Endothelial cell of umbilical vein (primary cell): ENCODE results near the gene RBM15B. TPM values are rescaled to one million over a fixed set of nuclear protein-coding genes. Genes with fewer than 3 reads are reported as not detected.

Experiments
- BruUV-seq: library from RNA; stranded (reverse); fragments of 400-500 nt; replicated peaks from 2 replicates; lab custom pipeline; 2021; lab: Mats Ljungman, UMichigan
- CTCF ChIA-PET: fragments of 300-600, 350-600 bp; sonication (Branson Sonifier 250); formaldehyde crosslinking; loops from one replicate; lab custom pipeline; 2021; ENCODE audit warnings: antibody characterized with exemption, inconsistent platforms; lab: Charles Lee
- POLR2A ChIA-PET: fragments of 300-600, 350-600 bp; sonication (Branson Sonifier 250); formaldehyde crosslinking; loops from one replicate; lab custom pipeline; 2021; ENCODE audit warnings: antibody characterized with exemption, inconsistent platforms; lab: Charles Lee
- DNase-seq: peaks from one replicate; pipeline ENCODE4 v3.0.0-alpha.2; 2011; ENCODE audit warnings: low read depth, low spot score
- FAIRE-seq: peaks from 2 replicates; lab custom pipeline; 2011; peaks lifted over from hg19 to GRCh38; lab: Jason Lieb, UNC
- H2AFZ ChIP-seq: 2 replicates; pipeline ENCODE4 v1.6.0; 2012; ENCODE audit warnings: low read depth, low read length, control low read depth, inconsistent platforms
- H3K27ac ChIP-seq: 2 replicates; pipeline ENCODE4 v1.5.1; 2011; ENCODE audit warnings: low read depth, mild to moderate bottlenecking, control low read depth, low read length, moderate library complexity; ENCODE audit not compliant: insufficient read depth
- H3K27me3 ChIP-seq, 2 experiments: 2 replicates each; pipeline versions ENCODE4 v1.6.0 to v1.6.1; 2011; ENCODE audit warnings: low read length in 2 of 2, mixed read lengths in 1 of 2; ENCODE audit not compliant: control insufficient read depth in 2 of 2, insufficient read depth in 2 of 2
- H3K36me3 ChIP-seq, 2 experiments: 2 replicates in 1 of 2; 3 replicates in 1 of 2; pipeline ENCODE4 v1.5.1; 2011; ENCODE audit warnings: low read length in 2 of 2, mild to moderate bottlenecking in 1 of 2, moderate library complexity in 1 of 2; ENCODE audit not compliant: control insufficient read depth in 2 of 2, insufficient read depth in 2 of 2; ENCODE audit errors: extremely low read depth in 1 of 2
- H3K4me1 ChIP-seq: 3 replicates; pipeline ENCODE4 v1.5.1; 2011; ENCODE audit warnings: mild to moderate bottlenecking, low read length; ENCODE audit not compliant: control insufficient read depth, insufficient read depth; ENCODE audit errors: extremely low read depth
- H3K4me2 ChIP-seq: 2 replicates; pipeline ENCODE4 v1.6.1; 2011; ENCODE audit warnings: low read length, control low read depth, mixed read lengths; ENCODE audit not compliant: insufficient read depth
- H3K4me3 ChIP-seq, 3 experiments: fragments of 200-600 bp in 1 of 3; sonication (generic), shearing (Covaris generic) in 1 of 3; replicated peaks in 1 of 3; 2 replicates each; pipeline ENCODE4 v1.5.1; 2011 to 2016; ENCODE audit warnings: control low read depth in 3 of 3, low read length in 3 of 3, mild to moderate bottlenecking in 2 of 3, inconsistent platforms in 1 of 3, low read depth in 1 of 3, moderate library complexity in 1 of 3; ENCODE audit not compliant: insufficient read depth in 1 of 3
- H3K79me2 ChIP-seq: 2 replicates; pipeline ENCODE4 v1.6.0; 2012; ENCODE audit warnings: low read length, inconsistent platforms; ENCODE audit not compliant: control insufficient read depth, insufficient read depth
- H3K9ac ChIP-seq: replicated peaks from 2 replicates; pipeline ENCODE3; 2011; ENCODE audit warnings: low read length, control low read depth; ENCODE audit not compliant: insufficient read depth; ENCODE audit errors: extremely low read depth
- H3K9me1 ChIP-seq: replicated peaks from 3 replicates; pipeline ENCODE4 v1.6.0; 2011; ENCODE audit warnings: mild to moderate bottlenecking, low read length; ENCODE audit not compliant: control insufficient read depth, insufficient read depth; ENCODE audit errors: extremely low read depth
- H3K9me3 ChIP-seq: replicated peaks from 2 replicates; pipeline ENCODE4 v1.5.1; 2012; ENCODE audit warnings: low read length, inconsistent platforms; ENCODE audit not compliant: control insufficient read depth, insufficient read depth
- H4K20me1 ChIP-seq: replicated peaks from 2 replicates; pipeline ENCODE3; 2011; ENCODE audit warnings: mild to moderate bottlenecking, low read length; ENCODE audit not compliant: control insufficient read depth, insufficient read depth; ENCODE audit errors: extremely low read depth
- CTCF ChIP-seq, 2 donors: IDR thresholded peaks; 1 replicate in 1 of 2; 2 replicates in 1 of 2; pipeline ENCODE4 v1.5.1; 2011; ENCODE audit warnings: low read length in 2 of 2, mild to moderate bottlenecking in 2 of 2, moderate library complexity in 2 of 2, control low read depth in 1 of 2, inconsistent platforms in 1 of 2, low read depth in 1 of 2; ENCODE audit not compliant: insufficient read depth in 1 of 2; ENCODE audit errors: extremely low read depth in 1 of 2
- EZH2 ChIP-seq: IDR thresholded peaks from 2 replicates; pipeline ENCODE4 v1.6.1; 2012; ENCODE audit warnings: borderline replicate concordance, low read depth, mild to moderate bottlenecking, moderate library complexity, low read length, inconsistent platforms; ENCODE audit not compliant: severe bottlenecking
- FOS ChIP-seq: IDR thresholded peaks from 2 replicates; pipeline ENCODE4 v1.6.1; 2011; ENCODE audit warnings: mild to moderate bottlenecking, low read length, moderate library complexity, borderline replicate concordance; ENCODE audit not compliant: insufficient read depth
- GATA2 ChIP-seq: IDR thresholded peaks from 2 replicates; pipeline ENCODE4 v1.7.0; 2011; ENCODE audit warnings: low read depth, mild to moderate bottlenecking, moderate library complexity, mixed read lengths, low read length; ENCODE audit not compliant: insufficient read length, insufficient read depth
- JUN ChIP-seq: IDR thresholded peaks from 2 replicates; pipeline ENCODE4 v1.6.1; 2011; ENCODE audit warnings: borderline replicate concordance, low read depth; ENCODE audit not compliant: insufficient read length, insufficient read depth
- MYC ChIP-seq: IDR thresholded peaks from one replicate; pipeline ENCODE4 v1.6.1; 2011; ENCODE audit warnings: mild to moderate bottlenecking, low read depth, low read length
- POLR2A ChIP-seq: IDR thresholded peaks from 2 replicates; pipeline ENCODE4 v1.6.1; 2012; ENCODE audit warnings: low read depth, mild to moderate bottlenecking, control low read depth, low read length
- POLR2AphosphoS5 ChIP-seq: IDR thresholded peaks from 2 replicates; pipeline ENCODE4 v1.6.1; 2012; ENCODE audit warnings: low read depth, mild to moderate bottlenecking, control low read depth, low read length, moderate library complexity; ENCODE audit not compliant: insufficient read depth
- dilution Hi-C: fragments of 300-500 bp; cut with MboI; formaldehyde crosslinking; loops from one replicate; pipeline ENCODE4 v1.15.0; 2019; ENCODE audit warnings: low sequenced_read_pairs; ENCODE audit not compliant: extremely low pct_ligation_motif_present
- intact Hi-C: fragments of 100-400 bp; cut with micrococcal nuclease; formaldehyde crosslinking; loops from one replicate; pipeline ENCODE4 v1.10.0; 2022
- polyA plus RNA-seq, 4 experiments: library from polyadenylated mRNA; depleted of rRNA in 3 of 4; stranded (reverse) in 3 of 4; unstranded in 1 of 4; fragments of >200 nt; gene quantifications; 2 replicates each; pipeline versions ENCODE4 v1.2.1 to v1.2.3, GENCODE V29; 2011 to 2012; ENCODE audit warnings: missing spikeins in 1 of 4
- total RNA-seq: library from RNA; stranded (reverse); gene quantifications from 2 replicates; pipeline ENCODE4 v1.2.3, GENCODE V29; 2021
- TF ChIP-seq, protein P1 (sequence below): IDR thresholded peaks from 2 replicates; pipeline ENCODE4 v1.6.1; 2011; ENCODE audit not compliant: insufficient read depth, insufficient read length

RBM15B gene
- total and polyA plus RNA-seq, 2 donors (not counting 3 experiments of a cell fraction or from before 2014, with no cell fraction given) = 19.9 to 39.1 TPM

DNA sequence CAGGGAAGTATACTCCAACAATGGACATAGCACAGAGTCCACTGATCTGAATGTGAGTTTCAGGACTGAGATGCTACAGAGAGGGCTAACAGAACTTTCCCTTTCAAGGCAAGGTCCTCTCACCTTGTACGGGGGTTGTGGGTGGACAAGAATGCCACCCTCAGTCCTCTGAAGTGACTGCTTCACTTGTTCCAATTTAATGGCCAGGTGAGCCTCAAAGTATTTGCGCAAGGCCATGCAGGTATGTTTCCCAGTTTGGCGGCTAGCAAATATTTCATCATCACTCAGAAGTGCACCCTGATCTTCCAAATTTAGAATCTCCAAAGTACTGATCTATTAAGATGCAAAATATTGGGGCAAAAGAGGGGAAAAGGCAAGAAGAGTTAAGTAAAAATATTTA lies 38.1 kb downstream of the RBM15B start:
- DNase-seq (no peak), FAIRE-seq (no peak)
- no peak overlapping the region for H3K4me2 ChIP-seq
- H3K27ac ChIP-seq = no peak overlapping the region
- no peak overlapping the region for H3K4me3 ChIP-seq
- intact Hi-C loops = no loop called here
- no peaks in the 10 kb centered on the region for H3K9me1 ChIP-seq
- H4K20me1 ChIP-seq = no peaks in the 10 kb centered on the region
- H3K79me2 ChIP-seq = peaks cover 2% of the 10 kb centered on the region
- no TSS peak for BruUV-seq
- H3K36me3 ChIP-seq = peaks cover 5 to 7% of the 10 kb centered on the region in 2 experiments
- no peaks in the 10 kb centered on the region for H3K27me3 ChIP-seq
- H3K4me1 ChIP-seq = no peaks in the 10 kb centered on the region
- ChIA-PET CTCF (no interaction called here), POLR2A (interaction anchor here (0.7 kb wide), 1 partner anchor 44 kb away, joined by 3 read pairs; the partner anchor contains the start of gene MANF)
- dilution Hi-C loops = no loop called here
- H3K9me3 ChIP-seq = no peaks in the 10 kb centered on the region
- TF ChIP-seq CTCF (IDR thresholded peaks at IDR 0.05; ENCODE audit: extremely low read depth in 1 of 2, insufficient read depth in 1 of 2, low read depth in 1 of 2, low read length in 2 of 2) (no peak), POLR2A (no peak), GATA2 (no peak), JUN (no peak)
- H3K9ac ChIP-seq = no peak overlapping the region
- H2AFZ ChIP-seq = no peak overlapping the region

- CTCF ChIA-PET = interaction anchor here (0.7 to 2.5 kb wide), 25 partner anchors 10 to 818 kb away, joined by 3 to 20 read pairs (median 5); partner anchors contain the start of genes DCAF1 and MAPKAPK3
- Histone ChIP-seq H3K27me3 (no peaks in the 10 kb centered on the region), H3K4me3 (no peak overlapping the region), H3K27ac (no peak overlapping the region), H3K79me2 (peaks cover 3% of the 10 kb centered on the region), H4K20me1 (no peaks in the 10 kb centered on the region), H3K4me2 (no peak overlapping the region), H3K9me3 (no peaks in the 10 kb centered on the region), H3K9me1 (no peaks in the 10 kb centered on the region), H2AFZ (no peak overlapping the region), H3K9ac (no peak overlapping the region), H3K4me1 (no peaks in the 10 kb centered on the region), H3K36me3 (peaks cover 5 to 8% of the 10 kb centered on the region in 2 experiments)
- DNase-seq = no peak
- POLR2A ChIA-PET = no interaction called here
- dilution Hi-C loops = no loop called here
- FAIRE-seq = no peak
- TF ChIP-seq FOS (no peak), MYC (no peak), GATA2 (no peak), POLR2AphosphoS5 (no peak), CTCF (IDR thresholded peaks at IDR 0.05; ENCODE audit: extremely low read depth in 1 of 2, insufficient read depth in 1 of 2, low read depth in 1 of 2, low read length in 2 of 2) (no peak), POLR2A (no peak), EZH2 (no peak), JUN (no peak)
- TF ChIP-seq, protein P1, sequence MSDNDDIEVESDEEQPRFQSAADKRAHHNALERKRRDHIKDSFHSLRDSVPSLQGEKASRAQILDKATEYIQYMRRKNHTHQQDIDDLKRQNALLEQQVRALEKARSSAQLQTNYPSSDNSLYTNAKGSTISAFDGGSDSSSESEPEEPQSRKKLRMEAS = no peak
- no TSS peak for BruUV-seq
- intact Hi-C loops = loop anchor here (1.0 kb wide), 2 partner anchors 43 to 818 kb away; partner anchors contain the start of gene RBM15B
Observed at GRCh38 chr3:51434110-51434509, 43.0 kb downstream of the RBM15B start.
